HepG2 (cell line): ENCODE measurements around the gene CUL9. TPM values are rescaled to one million over a fixed set of nuclear protein-coding genes. Genes with fewer than 3 reads are reported as not detected.

Experiments
- BCL6 ChIP-seq: IDR thresholded peaks from 2 replicates; pipeline ENCODE4 v1.6.1; 2016; ENCODE audit warnings: missing genetic modification reagents, missing compliant biosample characterization
- BHLHE40 ChIP-seq: IDR thresholded peaks from 2 replicates; pipeline ENCODE4 v1.6.1; 2011; ENCODE audit warnings: low read length, improper control_type of control experiment
- FLYWCH1 ChIP-seq: sonication (generic); formaldehyde crosslinking; IDR thresholded peaks from 2 replicates; pipeline ENCODE4 v1.8.1; 2023; ENCODE audit warnings: mild to moderate bottlenecking, missing genetic modification reagents
- FOSL2 ChIP-seq: sonication (generic); formaldehyde crosslinking; IDR thresholded peaks from 2 replicates; pipeline ENCODE4 v1.4.0; 2020; ENCODE audit warnings: missing genetic modification reagents
- GLI4 ChIP-seq: sonication (generic); formaldehyde crosslinking; IDR thresholded peaks from 2 replicates; pipeline ENCODE4 v1.5.1; 2020; ENCODE audit warnings: missing genetic modification reagents, mild to moderate bottlenecking, moderate library complexity, borderline replicate concordance
- GTF2F1 ChIP-seq: fragments of 150-350 bp; IDR thresholded peaks from 2 replicates; pipeline ENCODE4 v1.6.1; 2014; ENCODE audit warnings: low read length
- MED13 ChIP-seq: sonication (generic); formaldehyde crosslinking; IDR thresholded peaks from 2 replicates; pipeline ENCODE4 v1.5.0; 2020; ENCODE audit warnings: missing genetic modification reagents
- MXI1 ChIP-seq: IDR thresholded peaks from 3 replicates; pipeline ENCODE4 v1.6.1; 2012; ENCODE audit warnings: low read depth, low read length, inconsistent platforms, borderline replicate concordance
- PITX1 ChIP-seq: sonication (generic); formaldehyde crosslinking; IDR thresholded peaks from 2 replicates; pipeline ENCODE4 v1.5.1; 2020; ENCODE audit warnings: mild to moderate bottlenecking, missing genetic modification reagents
- POLR2G ChIP-seq: fragments of 200-400 bp; formaldehyde crosslinking; IDR thresholded peaks from 2 replicates; pipeline ENCODE4 v1.6.1; 2018; ENCODE audit warnings: mild to moderate bottlenecking, low read depth, low read length, moderate library complexity
- RAD51 ChIP-seq: fragments of 450-650 bp; IDR thresholded peaks from 2 replicates; pipeline ENCODE4 v1.6.1; 2016; ENCODE audit warnings: borderline replicate concordance
- RARA ChIP-seq: IDR thresholded peaks from 2 replicates; pipeline ENCODE4 v1.6.1; 2016; ENCODE audit warnings: missing genetic modification reagents, missing compliant biosample characterization
- TFDP2 ChIP-seq: sonication (generic); formaldehyde crosslinking; IDR thresholded peaks from 2 replicates; pipeline ENCODE4 v1.4.0; 2020; ENCODE audit warnings: missing genetic modification reagents
- YEATS2 ChIP-seq: sonication (generic); formaldehyde crosslinking; IDR thresholded peaks from 2 replicates; pipeline ENCODE4 v1.4.0; 2020; ENCODE audit warnings: missing genetic modification reagents, borderline replicate concordance
- YY1 ChIP-seq: IDR thresholded peaks from 2 replicates; pipeline ENCODE4 v1.6.1; 2011; ENCODE audit warnings: low read length, low read depth, moderate library complexity, mild to moderate bottlenecking; ENCODE audit not compliant: insufficient read depth, insufficient replicate concordance
- ZNF280D ChIP-seq: sonication (generic); formaldehyde crosslinking; IDR thresholded peaks from 2 replicates; pipeline ENCODE4 v1.5.1; 2020; ENCODE audit warnings: mild to moderate bottlenecking, missing genetic modification reagents
- ZNF446 ChIP-seq: sonication (generic); formaldehyde crosslinking; IDR thresholded peaks from 2 replicates; pipeline ENCODE4 v1.5.0; 2020; ENCODE audit warnings: mild to moderate bottlenecking, missing genetic modification reagents
- ZNF543 ChIP-seq: sonication (generic); formaldehyde crosslinking; IDR thresholded peaks from 2 replicates; pipeline ENCODE4 v1.4.0; 2020; ENCODE audit warnings: mild to moderate bottlenecking, missing genetic modification reagents
- ZNF660 ChIP-seq: sonication (generic); formaldehyde crosslinking; IDR thresholded peaks from 2 replicates; pipeline ENCODE4 v1.5.1; 2020; ENCODE audit warnings: mild to moderate bottlenecking, low read depth, missing genetic modification reagents, borderline replicate concordance
- polyA plus RNA-seq, 8 experiments: library from polyadenylated mRNA; depleted of rRNA in 3 of 8; stranded (reverse) in 7 of 8; unstranded in 1 of 8; fragments of >200 nt; fragmentation: Illumina TruSeq in 4 of 8; extraction: Trizol in 4 of 8; gene quantifications; 2 replicates each; pipeline versions ENCODE4 v1.2.1 to v1.2.3, GENCODE V29; 2011 to 2016; ENCODE audit warnings: low read depth in 4 of 8, missing spikeins in 1 of 8, mixed read lengths in 1 of 8; ENCODE audit not compliant: insufficient read depth in 1 of 8
- total RNA-seq, 5 experiments: library from RNA; depleted of rRNA; stranded (reverse); fragments of >200 nt; fragmentation: Illumina TruSeq; extraction: Trizol; gene quantifications; 2 replicates each; pipeline ENCODE4 v1.2.3, GENCODE V29; 2016; ENCODE audit warnings: low read depth in 1 of 5
- TF ChIP-seq, protein P1 (sequence below): sonication (generic); formaldehyde crosslinking; IDR thresholded peaks from 2 replicates; pipeline ENCODE4 v1.4.0; 2020; ENCODE audit warnings: missing genetic modification reagents

Gene CUL9
- total and polyA plus RNA-seq, 2 of the 13 experiments (the other 11 are each of a cell fraction or from before 2014, with no cell fraction given) = 11.4 to 13.7 TPM

DNA sequence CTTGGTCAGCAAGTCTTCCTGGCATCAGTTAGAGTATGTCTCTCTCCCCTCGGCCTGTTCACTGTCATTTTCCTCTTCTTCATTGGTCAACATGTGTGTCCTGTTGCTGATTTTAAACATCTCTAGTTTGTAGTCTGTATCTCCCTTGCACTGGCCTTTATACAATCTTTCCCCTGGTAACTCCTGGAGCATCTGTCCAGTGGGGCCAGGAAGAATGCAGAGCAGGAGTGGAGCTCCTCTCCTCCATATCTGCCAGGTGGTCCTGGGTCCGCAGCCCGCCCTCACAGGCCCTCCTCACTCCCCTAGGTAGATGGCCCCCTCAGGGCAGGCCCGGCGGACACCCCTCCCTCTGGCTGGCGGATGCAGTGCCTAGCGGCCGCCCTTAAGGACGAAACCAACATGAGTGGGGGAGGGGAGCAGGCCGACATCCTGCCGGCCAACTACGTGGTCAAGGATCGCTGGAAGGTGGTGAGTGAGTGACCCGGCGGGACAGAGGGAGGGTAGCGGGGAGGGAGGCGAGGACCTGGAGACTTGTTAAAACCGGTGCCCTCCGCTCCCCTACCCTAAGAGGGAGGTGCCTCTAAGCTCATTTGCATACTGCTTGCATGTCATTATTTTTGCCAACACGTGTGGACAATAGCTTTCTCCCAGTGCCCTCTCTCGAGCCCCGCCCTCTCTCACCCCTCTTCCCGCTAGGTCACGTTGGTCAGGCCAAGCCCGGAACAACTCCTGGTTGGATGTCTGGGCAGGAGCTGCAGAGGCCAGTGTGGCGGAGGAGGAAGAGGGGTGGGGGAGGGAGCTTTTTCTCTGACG is 64.5 kb downstream of the CUL9 start (continued):
- no peak for TF ChIP-seq YY1
- TF ChIP-seq GLI4 (CRISPR knock-in tag) = no peak
- TF ChIP-seq RARA = peak; percentile 16; the same call in 1 of the 2 replicates
- TF ChIP-seq, protein P1, sequence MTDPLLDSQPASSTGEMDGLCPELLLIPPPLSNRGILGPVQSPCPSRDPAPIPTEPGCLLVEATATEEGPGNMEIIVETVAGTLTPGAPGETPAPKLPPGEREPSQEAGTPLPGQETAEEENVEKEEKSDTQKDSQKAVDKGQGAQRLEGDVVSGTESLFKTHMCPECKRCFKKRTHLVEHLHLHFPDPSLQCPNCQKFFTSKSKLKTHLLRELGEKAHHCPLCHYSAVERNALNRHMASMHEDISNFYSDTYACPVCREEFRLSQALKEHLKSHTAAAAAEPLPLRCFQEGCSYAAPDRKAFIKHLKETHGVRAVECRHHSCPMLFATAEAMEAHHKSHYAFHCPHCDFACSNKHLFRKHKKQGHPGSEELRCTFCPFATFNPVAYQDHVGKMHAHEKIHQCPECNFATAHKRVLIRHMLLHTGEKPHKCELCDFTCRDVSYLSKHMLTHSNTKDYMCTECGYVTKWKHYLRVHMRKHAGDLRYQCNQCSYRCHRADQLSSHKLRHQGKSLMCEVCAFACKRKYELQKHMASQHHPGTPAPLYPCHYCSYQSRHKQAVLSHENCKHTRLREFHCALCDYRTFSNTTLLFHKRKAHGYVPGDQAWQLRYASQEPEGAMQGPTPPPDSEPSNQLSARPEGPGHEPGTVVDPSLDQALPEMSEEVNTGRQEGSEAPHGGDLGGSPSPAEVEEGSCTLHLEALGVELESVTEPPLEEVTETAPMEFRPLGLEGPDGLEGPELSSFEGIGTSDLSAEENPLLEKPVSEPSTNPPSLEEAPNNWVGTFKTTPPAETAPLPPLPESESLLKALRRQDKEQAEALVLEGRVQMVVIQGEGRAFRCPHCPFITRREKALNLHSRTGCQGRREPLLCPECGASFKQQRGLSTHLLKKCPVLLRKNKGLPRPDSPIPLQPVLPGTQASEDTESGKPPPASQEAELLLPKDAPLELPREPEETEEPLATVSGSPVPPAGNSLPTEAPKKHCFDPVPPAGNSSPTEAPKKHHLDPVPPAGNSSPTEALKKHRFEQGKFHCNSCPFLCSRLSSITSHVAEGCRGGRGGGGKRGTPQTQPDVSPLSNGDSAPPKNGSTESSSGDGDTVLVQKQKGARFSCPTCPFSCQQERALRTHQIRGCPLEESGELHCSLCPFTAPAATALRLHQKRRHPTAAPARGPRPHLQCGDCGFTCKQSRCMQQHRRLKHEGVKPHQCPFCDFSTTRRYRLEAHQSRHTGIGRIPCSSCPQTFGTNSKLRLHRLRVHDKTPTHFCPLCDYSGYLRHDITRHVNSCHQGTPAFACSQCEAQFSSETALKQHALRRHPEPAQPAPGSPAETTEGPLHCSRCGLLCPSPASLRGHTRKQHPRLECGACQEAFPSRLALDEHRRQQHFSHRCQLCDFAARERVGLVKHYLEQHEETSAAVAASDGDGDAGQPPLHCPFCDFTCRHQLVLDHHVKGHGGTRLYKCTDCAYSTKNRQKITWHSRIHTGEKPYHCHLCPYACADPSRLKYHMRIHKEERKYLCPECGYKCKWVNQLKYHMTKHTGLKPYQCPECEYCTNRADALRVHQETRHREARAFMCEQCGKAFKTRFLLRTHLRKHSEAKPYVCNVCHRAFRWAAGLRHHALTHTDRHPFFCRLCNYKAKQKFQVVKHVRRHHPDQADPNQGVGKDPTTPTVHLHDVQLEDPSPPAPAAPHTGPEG (CRISPR knock-in tag) = no peak
- TF ChIP-seq ZNF446 (CRISPR knock-in tag) = no peak
- no peak for TF ChIP-seq ZNF660 (CRISPR knock-in tag)
- peak; percentile 89; the same call in 1 of the 2 replicates for TF ChIP-seq ZNF280D (CRISPR knock-in tag)
- no peak for TF ChIP-seq MED13 (CRISPR knock-in tag)
- TF ChIP-seq BHLHE40 = 0 out of 2 replicates have a peak, but pooled peaks have one; percentile 6
- no peak for TF ChIP-seq YEATS2 (CRISPR knock-in tag)
- peak; percentile 50 for TF ChIP-seq POLR2G
- peak; percentile 50; the same call in 1 of the 2 replicates for TF ChIP-seq PITX1 (CRISPR knock-in tag)
- TF ChIP-seq MXI1 = peak; percentile 17; the same call in 1 of the 3 replicates
- no peak for TF ChIP-seq RAD51
- no peak for TF ChIP-seq TFDP2
- no peak; the same call in 1 of the 2 replicates for TF ChIP-seq FOSL2
- TF ChIP-seq FLYWCH1 = no peak
- TF ChIP-seq GTF2F1 = no peak
- peak; percentile 2; the same call in 1 of the 2 replicates for TF ChIP-seq BCL6
- TF ChIP-seq ZNF543 = 0 out of 2 replicates have a peak, but pooled peaks have one; percentile 8
